K562 (cell line): ENCODE data around the gene PLD3. TPM values are rescaled to one million over a fixed set of nuclear protein-coding genes. Genes with fewer than 3 reads are reported as not detected.

ENCODE experiments used
- CBX1 ChIP-seq: sonication (generic); IDR thresholded peaks from 2 replicates; pipeline ENCODE4 v1.6.1; 2016; ENCODE audit warnings: antibody characterized with exemption, low read depth, mild to moderate bottlenecking
- CBX3 ChIP-seq, 2 experiments: IDR thresholded peaks; 1 replicate in 1 of 2; 2 replicates in 1 of 2; pipeline ENCODE4 v1.6.1; 2012; ENCODE audit warnings: inconsistent platforms in 2 of 2, low read length in 2 of 2, borderline replicate concordance in 1 of 2, control low read depth in 1 of 2
- CC2D1A ChIP-seq: fragments of 450-650 bp; IDR thresholded peaks from 2 replicates; pipeline ENCODE4 v1.6.1; 2017; ENCODE audit warnings: mild to moderate bottlenecking
- CHD4 ChIP-seq: fragments of 200-600 bp; sonication (generic); IDR thresholded peaks from 3 replicates; pipeline ENCODE4 v1.6.1; 2012; ENCODE audit warnings: low read depth, mild to moderate bottlenecking, mixed read lengths, low read length, inconsistent platforms; ENCODE audit not compliant: insufficient read depth, insufficient replicate concordance, poor library complexity, severe bottlenecking
- GMEB1 ChIP-seq: fragments of 250-450 bp; sonication (Bioruptor Pico); IDR thresholded peaks from 2 replicates; pipeline ENCODE4 v1.4.0; 2020; ENCODE audit warnings: mild to moderate bottlenecking
- HDAC2 ChIP-seq: fragments of 450-650 bp; IDR thresholded peaks from 2 replicates; pipeline ENCODE4 v1.6.1; 2016; ENCODE audit warnings: mild to moderate bottlenecking
- ID3 ChIP-seq, 2 experiments: fragments of 250-450 bp in 1 of 2; fragments of 450-650 bp in 1 of 2; sonication (Bioruptor Pico) in 1 of 2; IDR thresholded peaks; 2 replicates each; pipeline versions ENCODE4 v1.6.1 to v1.8.0; 2016 to 2021; ENCODE audit warnings: mild to moderate bottlenecking in 2 of 2, moderate library complexity in 2 of 2, missing compliant biosample characterization in 1 of 2, missing genetic modification characterization in 1 of 2
- NFE2 ChIP-seq: IDR thresholded peaks from 2 replicates; pipeline ENCODE4 v1.6.1; 2014; ENCODE audit warnings: antibody characterized with exemption, low read depth
- PHF20 ChIP-seq: fragments of 450-650 bp; IDR thresholded peaks from 2 replicates; pipeline ENCODE4 v1.6.1; 2018; ENCODE audit not compliant: partially characterized antibody
- POU5F1 ChIP-seq: fragments of 150-350 bp; IDR thresholded peaks from 2 replicates; pipeline ENCODE4 v1.6.1; 2014; ENCODE audit warnings: borderline replicate concordance, low read length, low read depth, mild to moderate bottlenecking; ENCODE audit not compliant: partially characterized antibody
- RBM25 ChIP-seq: fragments of 200-400 bp; formaldehyde crosslinking; IDR thresholded peaks from 2 replicates; pipeline ENCODE4 v1.6.1; 2018; ENCODE audit warnings: low read length, low read depth, moderate library complexity; ENCODE audit not compliant: severe bottlenecking
- SMARCA5 ChIP-seq: fragments of 450-650 bp; IDR thresholded peaks from 2 replicates; pipeline ENCODE4 v1.6.1; 2016
- TOE1 ChIP-seq, 2 experiments: fragments of 450-650 bp in 1 of 2; sonication (generic) in 1 of 2; formaldehyde crosslinking in 1 of 2; IDR thresholded peaks; 2 replicates each; pipeline versions ENCODE4 v1.7.1 to v1.8.0; 2016 to 2022; ENCODE audit warnings: borderline replicate concordance in 2 of 2, mild to moderate bottlenecking in 2 of 2, antibody characterized with exemption in 1 of 2, inconsistent platforms in 1 of 2, low read depth in 1 of 2, missing genetic modification reagents in 1 of 2, moderate library complexity in 1 of 2
- XRCC5 ChIP-seq: fragments of 200-400 bp; formaldehyde crosslinking; IDR thresholded peaks from 2 replicates; pipeline ENCODE4 v1.6.1; 2017; ENCODE audit warnings: low read depth, mild to moderate bottlenecking, low read length
- ZBTB9 ChIP-seq: fragments of 450-650 bp; formaldehyde crosslinking; IDR thresholded peaks from 2 replicates; pipeline ENCODE4 v1.4.0; 2020; ENCODE audit warnings: mild to moderate bottlenecking, moderate library complexity
- ZC3H11A ChIP-seq: IDR thresholded peaks from 2 replicates; pipeline ENCODE4 v1.6.1; 2012; ENCODE audit warnings: low read depth, low read length, improper control_type of control experiment
- ZFP36 ChIP-seq: fragments of 150-350 bp; IDR thresholded peaks from 2 replicates; pipeline ENCODE4 v1.6.1; 2018; ENCODE audit warnings: low read length, low read depth; ENCODE audit not compliant: partially characterized antibody
- ZNF12 ChIP-seq: sonication (generic); formaldehyde crosslinking; IDR thresholded peaks from 2 replicates; pipeline ENCODE4 v1.4.0; 2020; ENCODE audit warnings: mild to moderate bottlenecking, missing genetic modification reagents
- ZNF436 ChIP-seq: fragments of 250-450, 450-650 bp; sonication (Bioruptor Pico); formaldehyde crosslinking; IDR thresholded peaks from 2 replicates; pipeline ENCODE4 v1.7.0; 2020; ENCODE audit warnings: mild to moderate bottlenecking
- polyA plus RNA-seq, 8 experiments: library from polyadenylated mRNA; depleted of rRNA in 4 of 8; stranded (reverse) in 5 of 8; unstranded in 3 of 8; fragments of >200 nt; fragmentation: Nextera tagmentation in 2 of 8; fragmentation: Illumina TruSeq in 1 of 8; extraction: Ambion mirVana in 2 of 8; extraction: Trizol in 1 of 8; gene quantifications; 2 replicates each; pipeline versions ENCODE4 v1.2.1 to v1.2.3, GENCODE V29; 2011 to 2014; ENCODE audit warnings: inconsistent platforms in 1 of 8, missing spikeins in 1 of 8
- total RNA-seq, 7 experiments: library from RNA; depleted of rRNA in 6 of 7; stranded (reverse); fragments of >200 nt in 6 of 7; fragmentation: Illumina TruSeq in 2 of 7; extraction: Trizol in 2 of 7; gene quantifications; 2 replicates each; pipeline versions ENCODE4 v1.2.1 to v1.2.3, GENCODE V29; 2011 to 2021; ENCODE audit warnings: low replicate concordance in 1 of 7

PLD3 gene
- total and polyA plus RNA-seq, 9 of the 15 experiments (the other 6 are each of a cell fraction or from before 2014, with no cell fraction given), result 2.3 to 128 (median 72.7) TPM

GRCh38 chr19:40415768-40416167 is 67.3 kb downstream of the PLD3 start (continued):
- TF ChIP-seq CBX3 (IDR thresholded peaks at IDR 0.05; ENCODE audit: borderline replicate concordance in 1 of 2, low read length in 2 of 2) (peak in 1 of 2 experiments; percentile 38; a peak in 1 of 3 replicates), CBX1 (peak; percentile 94), ZNF12 (CRISPR knock-in tag) (0 out of 2 replicates have a peak, but pooled peaks have one; percentile 39), RBM25 (peak; percentile 78), ZFP36 (peak; percentile 100), CC2D1A (peak; percentile 48; the same call in 1 of the 2 replicates), CHD4 (peak; percentile 89), POU5F1 (no peak), PHF20 (peak; percentile 76), GMEB1 (CRISPR knock-in tag) (no peak), TOE1 (IDR thresholded peaks at IDR 0.05; ENCODE audit: borderline replicate concordance) (no peak), TOE1 (CRISPR knock-in tag; IDR thresholded peaks at IDR 0.05; ENCODE audit: borderline replicate concordance, low read depth) (0 out of 2 replicates have a peak, but pooled peaks have one; percentile 29), XRCC5 (0 out of 2 replicates have a peak, but pooled peaks have one; percentile 30), ZBTB9 (CRISPR knock-in tag) (no peak), ID3 (CRISPR knock-in tag; IDR thresholded peaks at IDR 0.05) (no peak), ID3 (tag; IDR thresholded peaks at IDR 0.05) (peak; percentile 27; the same call in 1 of the 2 replicates), SMARCA5 (peak; percentile 99), NFE2 (no peak), ZC3H11A (no peak), HDAC2 (peak; percentile 94), ZNF436 (peak; percentile 99)
